Parathyroid adenoma (tissue), 2 donors: Measurements from ENCODE around the gene SYNDIG1.
"Not testable (repeated sequence)": the region's sequence is repeated elsewhere in the genome, so short reads cannot be mapped to it uniquely, and the experiment has no call there.

Source experiments
- H2AFZ ChIP-seq: fragments of 300-600 bp; sonication (generic); one replicate; pipeline ENCODE4 v1.7.0; 2017; ENCODE audit warnings: antibody characterized with exemption, mild to moderate bottlenecking
- H3K27ac ChIP-seq: fragments of 300-600 bp; sonication (generic); one replicate; pipeline ENCODE4 v1.7.0; 2017
- H3K27me3 ChIP-seq: fragments of 300-600 bp; sonication (generic); one replicate; pipeline ENCODE4 v1.7.0; 2017; ENCODE audit warnings: low read length; ENCODE audit not compliant: control insufficient read depth, insufficient read depth
- H3K36me3 ChIP-seq: fragments of 300-600 bp; sonication (generic); one replicate; pipeline ENCODE4 v1.7.0; 2017; ENCODE audit warnings: low read length; ENCODE audit not compliant: control insufficient read depth, insufficient read depth
- H3K4me1 ChIP-seq: fragments of 300-600 bp; sonication (generic); one replicate; pipeline ENCODE4 v1.7.0; 2017; ENCODE audit warnings: control low read depth
- H3K4me2 ChIP-seq: fragments of 300-600 bp; sonication (generic); one replicate; pipeline ENCODE4 v1.7.0; 2017; ENCODE audit warnings: low read length
- H3K4me3 ChIP-seq: fragments of 300-600 bp; sonication (generic); one replicate; pipeline ENCODE4 v1.7.0; 2017; ENCODE audit warnings: low read depth, low read length
- H3K79me2 ChIP-seq: fragments of 300-600 bp; sonication (generic); one replicate; pipeline ENCODE4 v1.7.0; 2017; ENCODE audit warnings: control low read depth
- H3K9ac ChIP-seq: fragments of 300-600 bp; sonication (generic); one replicate; pipeline ENCODE4 v1.7.0; 2017; ENCODE audit warnings: mild to moderate bottlenecking
- H3K9me3 ChIP-seq: fragments of 300-600 bp; sonication (generic); one replicate; pipeline ENCODE4 v1.7.0; 2017; ENCODE audit warnings: low read length; ENCODE audit not compliant: control insufficient read depth
- TF ChIP-seq, protein P1 (sequence below): fragments of 300-600 bp; sonication (generic); IDR thresholded peaks from one replicate; pipeline ENCODE4 v1.7.0; 2017; ENCODE audit warnings: antibody characterized with exemption, mild to moderate bottlenecking
- donor health status: primary hyperparathyroidism.

Gene SYNDIG1

DNA sequence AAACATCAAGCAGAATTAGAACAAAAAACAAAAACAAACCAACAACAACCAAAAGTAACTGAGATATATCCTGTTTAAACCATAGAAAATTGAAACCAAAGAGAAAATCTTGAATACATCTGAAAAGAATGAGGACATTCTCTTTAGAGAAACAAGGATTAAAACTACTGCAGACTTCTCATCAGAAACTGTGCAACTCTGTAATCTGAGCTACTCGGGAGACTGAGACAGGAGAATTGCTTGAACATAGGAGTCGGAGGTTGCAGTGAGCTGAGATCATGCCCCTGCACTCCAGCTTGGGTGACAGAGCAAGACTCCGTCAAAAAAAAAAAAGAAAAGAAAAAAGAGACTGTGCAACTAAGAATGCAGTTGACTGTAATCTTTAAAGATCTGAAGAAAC lies 153.4 kb downstream of the SYNDIG1 start:
- H3K27me3 ChIP-seq, result no peaks in the 10 kb centered on the region
- H3K9ac ChIP-seq, result no peak overlapping the region
- H3K9me3 ChIP-seq, result no peaks in the 10 kb centered on the region
- H3K4me1 ChIP-seq, result peaks cover 6% of the 10 kb centered on the region
- no peaks in the 10 kb centered on the region for H3K79me2 ChIP-seq
- H3K4me3 ChIP-seq, result no peak overlapping the region
- H3K36me3 ChIP-seq, result no peaks in the 10 kb centered on the region
- H2AFZ ChIP-seq, result peak overlapping the region; percentile 6
- TF ChIP-seq, protein P1, sequence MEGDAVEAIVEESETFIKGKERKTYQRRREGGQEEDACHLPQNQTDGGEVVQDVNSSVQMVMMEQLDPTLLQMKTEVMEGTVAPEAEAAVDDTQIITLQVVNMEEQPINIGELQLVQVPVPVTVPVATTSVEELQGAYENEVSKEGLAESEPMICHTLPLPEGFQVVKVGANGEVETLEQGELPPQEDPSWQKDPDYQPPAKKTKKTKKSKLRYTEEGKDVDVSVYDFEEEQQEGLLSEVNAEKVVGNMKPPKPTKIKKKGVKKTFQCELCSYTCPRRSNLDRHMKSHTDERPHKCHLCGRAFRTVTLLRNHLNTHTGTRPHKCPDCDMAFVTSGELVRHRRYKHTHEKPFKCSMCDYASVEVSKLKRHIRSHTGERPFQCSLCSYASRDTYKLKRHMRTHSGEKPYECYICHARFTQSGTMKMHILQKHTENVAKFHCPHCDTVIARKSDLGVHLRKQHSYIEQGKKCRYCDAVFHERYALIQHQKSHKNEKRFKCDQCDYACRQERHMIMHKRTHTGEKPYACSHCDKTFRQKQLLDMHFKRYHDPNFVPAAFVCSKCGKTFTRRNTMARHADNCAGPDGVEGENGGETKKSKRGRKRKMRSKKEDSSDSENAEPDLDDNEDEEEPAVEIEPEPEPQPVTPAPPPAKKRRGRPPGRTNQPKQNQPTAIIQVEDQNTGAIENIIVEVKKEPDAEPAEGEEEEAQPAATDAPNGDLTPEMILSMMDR, result no peak
- H3K4me2 ChIP-seq, result no peak overlapping the region
- no peak overlapping the region for H3K27ac ChIP-seq

GRCh38 chr20:24626141-24626540 lies 156.7 kb downstream of the SYNDIG1 start:
- not testable (repeated sequence) for H3K27me3 ChIP-seq, H3K9ac ChIP-seq, H3K4me2 ChIP-seq, H3K4me3 ChIP-seq, H3K79me2 ChIP-seq, H3K27ac ChIP-seq, H3K36me3 ChIP-seq, H3K9me3 ChIP-seq, H2AFZ ChIP-seq
- peaks cover 30% of the 10 kb centered on the region for H3K4me1 ChIP-seq

- H3K4me2 ChIP-seq, result no peak overlapping the region
- no peak overlapping the region for H2AFZ ChIP-seq
- no peak overlapping the region for H3K9ac ChIP-seq
- no peak overlapping the region for H3K27ac ChIP-seq
- H3K79me2 ChIP-seq, result no peaks in the 10 kb centered on the region
- H3K27me3 ChIP-seq, result no peaks in the 10 kb centered on the region
- H3K4me1 ChIP-seq, result peaks cover 29% of the 10 kb centered on the region
- no peaks in the 10 kb centered on the region for H3K9me3 ChIP-seq
- TF ChIP-seq, protein P1, result no peak
- H3K4me3 ChIP-seq, result no peak overlapping the region
- no peaks in the 10 kb centered on the region for H3K36me3 ChIP-seq
Observed at GRCh38 chr20:24627291-24627690, 157.9 kb downstream of the SYNDIG1 start.

GRCh38 chr20:24627926-24628325 lies 158.5 kb downstream of the SYNDIG1 start:
- Histone ChIP-seq H3K9me3 (no peaks in the 10 kb centered on the region), H3K79me2 (no peaks in the 10 kb centered on the region), H3K4me1 (peaks cover 27% of the 10 kb centered on the region), H3K4me3 (no peak overlapping the region), H2AFZ (no peak overlapping the region), H3K27ac (no peak overlapping the region), H3K4me2 (no peak overlapping the region), H3K9ac (no peak overlapping the region), H3K36me3 (no peaks in the 10 kb centered on the region), H3K27me3 (no peaks in the 10 kb centered on the region)
- TF ChIP-seq, protein P1, result no peak

DNA sequence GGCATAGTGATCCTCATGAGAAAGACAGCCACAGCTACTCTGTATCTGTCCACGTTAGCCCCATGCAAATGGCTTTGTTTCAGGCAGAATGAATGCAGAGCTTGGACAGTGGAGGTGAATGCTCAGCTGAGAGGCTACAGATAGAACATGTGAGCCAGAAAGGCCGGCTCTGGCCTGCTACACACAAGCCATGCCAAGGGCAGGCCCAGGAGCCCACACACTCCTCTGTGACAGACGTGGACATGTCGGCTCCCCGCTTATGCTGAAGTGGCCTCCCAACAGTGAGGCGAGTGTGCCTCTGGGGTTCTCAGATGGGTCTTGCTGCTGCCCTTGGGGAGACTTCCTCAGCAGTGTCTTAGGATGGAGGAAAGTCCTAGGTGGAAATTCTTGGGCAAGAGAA lies 159.6 kb downstream of the SYNDIG1 start:
- H3K9ac ChIP-seq, result no peak overlapping the region

More for the DNA sequence above, 159.6 kb downstream of the SYNDIG1 start:
- Histone ChIP-seq H3K4me1 (peaks cover 27% of the 10 kb centered on the region), H3K27ac (peak overlapping the region; percentile 40), H2AFZ (peak overlapping the region; percentile 54), H3K27me3 (no peaks in the 10 kb centered on the region), H3K4me3 (no peak overlapping the region), H3K79me2 (no peaks in the 10 kb centered on the region), H3K9me3 (no peaks in the 10 kb centered on the region), H3K4me2 (no peak overlapping the region), H3K36me3 (no peaks in the 10 kb centered on the region)
- TF ChIP-seq, protein P1, result no peak
